ENCODE results near the gene AKAP13.
A peak's percentile ranks its signal among the peaks of the same experiment; 100 is the strongest.

AKAP13 gene

DNA sequence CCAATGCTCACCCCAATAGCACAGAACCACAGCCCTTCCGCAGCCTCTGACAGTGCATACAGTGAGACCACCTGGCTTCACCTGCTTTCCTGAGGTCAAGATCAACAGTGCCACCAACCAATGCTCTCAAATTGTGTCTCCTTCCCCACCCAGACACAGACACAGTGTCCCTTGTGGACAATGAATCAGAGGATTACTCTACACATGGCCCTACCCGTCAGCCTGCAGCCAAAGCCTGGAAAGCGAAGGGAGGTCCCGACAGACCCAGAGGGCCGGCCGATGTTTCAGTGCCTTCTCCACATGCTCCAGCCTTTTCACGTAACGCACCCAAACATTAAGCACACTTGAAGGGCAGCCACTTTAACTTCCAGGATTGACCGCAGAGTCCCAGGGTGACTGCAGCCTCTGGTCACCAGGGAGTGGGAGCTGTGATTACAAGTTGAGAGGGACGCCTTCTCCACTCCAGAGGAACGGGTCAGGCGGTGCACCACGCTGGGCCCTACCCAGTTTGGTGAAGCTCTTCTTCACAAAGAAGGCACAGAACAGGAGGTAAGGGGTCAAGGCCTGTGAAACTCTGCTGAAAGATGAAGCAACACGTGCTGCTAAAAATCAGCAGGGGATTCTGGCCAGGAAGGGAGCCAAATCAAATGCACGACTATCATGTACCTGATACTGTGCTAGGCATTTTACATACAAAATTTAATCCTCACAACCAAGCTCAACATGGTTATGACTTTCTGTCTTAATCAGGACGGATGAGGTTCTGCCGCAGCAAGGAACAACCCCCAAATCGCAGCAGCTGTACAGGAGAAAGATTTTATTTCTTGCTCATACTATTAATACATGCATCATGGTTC is 397.1 kb downstream of the AKAP13 start:
- Histone ChIP-seq H3K9me3 (replicated peaks in 1 of 11) (no peaks in the 10 kb centered on the region), H3K36me3 (peaks cover 0 to 11% (median 0%) of the 10 kb centered on the region in 11 experiments; a peak in 2 of 22 replicates), H3K4me1 (peaks cover 9 to 55% (median 41%) of the 10 kb centered on the region in 10 experiments), H3K27me3 (no peaks in the 10 kb centered on the region), H3K9ac (no peak overlapping the region), H3K4me3 (no peak overlapping the region), H3K27ac (no peak overlapping the region), H4K20me1 (peaks cover 0 to 97% (median 48%) of the 10 kb centered on the region in 11 experiments; a peak in 15 of 22 replicates), H3K4me2 (no peak overlapping the region)
- no peak for TF ChIP-seq Cebpa-rat (IDR thresholded peaks at IDR 0.05)

DNA sequence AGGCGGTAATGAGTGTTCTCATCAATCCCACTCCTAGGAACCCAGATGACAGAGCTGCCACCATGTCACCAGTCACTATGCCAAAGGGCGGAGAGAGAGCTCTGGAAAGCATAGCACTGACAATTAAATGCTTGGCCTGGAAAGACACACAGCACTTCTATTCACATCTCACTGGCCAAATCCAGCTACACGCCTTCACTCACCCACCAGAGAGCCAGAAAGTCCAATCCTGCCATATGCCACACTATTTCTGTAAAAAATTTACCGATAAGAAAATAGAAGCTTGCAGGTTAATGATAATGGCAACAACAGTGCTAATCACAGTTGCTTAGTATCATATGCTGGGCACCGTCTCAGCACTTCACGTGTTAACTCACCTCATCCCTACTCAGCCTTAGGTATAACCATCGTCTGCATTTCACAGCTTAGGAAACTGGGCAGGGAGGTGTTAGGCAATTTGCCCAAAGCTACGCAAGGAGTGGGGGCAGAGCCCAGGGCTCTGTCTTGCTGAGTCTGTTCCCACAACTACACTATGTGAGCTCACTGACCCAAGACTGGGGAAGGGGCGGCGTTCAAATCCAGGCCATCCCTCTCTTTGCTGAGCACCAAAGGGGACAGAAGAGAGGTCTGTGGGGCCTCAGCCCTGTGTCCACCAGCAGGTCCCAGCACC is 397.8 kb downstream of the AKAP13 start:
- TF ChIP-seq Cebpa-rat (IDR thresholded peaks at IDR 0.05): no peak
- Histone ChIP-seq H4K20me1 (peaks cover 0 to 97% (median 43%) of the 10 kb centered on the region in 11 experiments; a peak in 15 of 22 replicates), H3K36me3 (peaks cover 0 to 11% (median 0%) of the 10 kb centered on the region in 11 experiments; a peak in 2 of 22 replicates), H3K4me2 (peak overlapping the region in 7 of 11 experiments; percentile 24 to 76 (median 62); a peak in 11 of 22 replicates), H3K4me3 (no peak overlapping the region), H3K4me1 (peaks cover 12 to 57% (median 48%) of the 10 kb centered on the region in 10 experiments), H3K9ac (no peak overlapping the region), H3K9me3 (replicated peaks in 1 of 11) (no peaks in the 10 kb centered on the region), H3K27me3 (no peaks in the 10 kb centered on the region), H3K27ac (no peak overlapping the region)

DNA sequence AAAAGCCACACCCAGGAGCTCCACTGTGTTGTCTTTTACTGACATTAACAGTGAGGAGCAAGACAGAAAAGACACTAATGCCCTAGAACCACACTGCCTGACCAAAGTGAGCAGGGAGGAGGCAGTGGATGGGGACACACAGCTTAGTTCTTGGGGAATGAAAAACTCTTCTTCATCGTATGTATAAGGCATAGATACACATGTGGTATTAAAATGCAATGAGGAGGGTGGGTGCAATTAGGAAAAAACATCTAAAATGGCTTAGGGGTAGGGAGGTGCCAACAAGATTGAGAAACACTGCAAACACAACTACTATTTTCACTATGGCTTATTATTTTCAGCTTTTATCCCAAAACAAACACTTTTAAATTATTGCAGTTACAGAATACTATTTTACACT is 398.8 kb downstream of the AKAP13 start:
- Histone ChIP-seq H4K20me1 (peaks cover 0 to 97% (median 35%) of the 10 kb centered on the region in 11 experiments; a peak in 15 of 22 replicates), H3K9me3 (replicated peaks in 1 of 11) (no peaks in the 10 kb centered on the region), H3K27me3 (no peaks in the 10 kb centered on the region), H3K4me1 (peaks cover 12 to 57% (median 48%) of the 10 kb centered on the region in 10 experiments), H3K4me3 (no peak overlapping the region), H3K9ac (no peak overlapping the region), H3K27ac (no peak overlapping the region; a peak in 1 of 22 replicates), H3K4me2 (peak overlapping the region in 8 of 11 experiments; percentile 24 to 76 (median 52); a peak in 12 of 22 replicates), H3K36me3 (peaks cover 0 to 11% (median 0%) of the 10 kb centered on the region in 11 experiments; a peak in 2 of 22 replicates)
- TF ChIP-seq Cebpa-rat (IDR thresholded peaks at IDR 0.05): no peak

DNA sequence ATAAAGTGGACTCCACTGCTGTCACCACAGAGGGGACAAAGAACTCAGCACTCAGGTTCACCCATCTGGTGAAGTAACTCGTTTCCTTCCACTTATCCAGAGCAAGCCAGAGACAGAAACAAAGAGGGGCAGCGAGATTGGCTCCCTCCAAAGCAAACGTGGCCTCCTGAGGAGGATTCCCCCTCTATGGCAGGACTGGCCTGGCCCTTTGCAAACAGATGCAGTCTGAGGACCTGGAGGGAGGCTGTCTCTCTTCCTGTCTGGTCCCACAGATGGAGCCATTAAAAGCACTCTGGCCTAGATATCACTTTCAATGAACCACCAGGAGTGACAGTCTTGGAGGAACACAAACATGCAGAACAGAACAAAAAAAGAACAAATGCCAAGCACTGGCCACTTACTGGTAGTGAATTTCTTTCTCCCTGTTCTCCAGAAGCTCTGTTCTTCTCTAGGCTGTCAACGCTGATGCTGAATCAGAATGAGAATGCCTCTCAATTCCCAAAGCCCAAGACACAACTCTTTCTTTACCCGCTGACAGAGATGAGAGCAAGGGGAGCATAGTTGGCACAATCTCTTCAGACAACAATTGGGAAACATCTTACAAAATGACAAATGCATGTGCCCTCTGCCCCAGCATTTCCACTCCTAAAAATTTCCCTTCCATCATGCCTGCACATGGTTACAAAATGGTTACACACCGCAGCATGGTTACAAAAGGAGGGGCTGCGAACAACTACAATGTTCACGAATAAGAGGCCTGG is 400.0 kb downstream of the AKAP13 start:
- peak overlapping the region in 3 of 11 experiments; percentile 14 to 33 (median 21); a peak in 2 of 22 replicates for H3K27ac ChIP-seq
- H3K27me3 ChIP-seq: no peaks in the 10 kb centered on the region
- peaks cover 17 to 65% (median 54%) of the 10 kb centered on the region in 10 experiments for H3K4me1 ChIP-seq
- no peak overlapping the region for H3K9ac ChIP-seq
- peak overlapping the region in 9 of 11 experiments; percentile 31 to 80 (median 66); a peak in 18 of 22 replicates for H3K4me2 ChIP-seq
- H4K20me1 ChIP-seq: peaks cover 0 to 95% (median 33%) of the 10 kb centered on the region in 11 experiments; a peak in 15 of 22 replicates
- TF ChIP-seq Cebpa-rat (IDR thresholded peaks at IDR 0.05): no peak
- peaks cover 0 to 11% (median 0%) of the 10 kb centered on the region in 11 experiments; a peak in 2 of 22 replicates for H3K36me3 ChIP-seq
- no peak overlapping the region for H3K4me3 ChIP-seq
- no peaks in the 10 kb centered on the region for H3K9me3 ChIP-seq (replicated peaks in 1 of 11)

DNA sequence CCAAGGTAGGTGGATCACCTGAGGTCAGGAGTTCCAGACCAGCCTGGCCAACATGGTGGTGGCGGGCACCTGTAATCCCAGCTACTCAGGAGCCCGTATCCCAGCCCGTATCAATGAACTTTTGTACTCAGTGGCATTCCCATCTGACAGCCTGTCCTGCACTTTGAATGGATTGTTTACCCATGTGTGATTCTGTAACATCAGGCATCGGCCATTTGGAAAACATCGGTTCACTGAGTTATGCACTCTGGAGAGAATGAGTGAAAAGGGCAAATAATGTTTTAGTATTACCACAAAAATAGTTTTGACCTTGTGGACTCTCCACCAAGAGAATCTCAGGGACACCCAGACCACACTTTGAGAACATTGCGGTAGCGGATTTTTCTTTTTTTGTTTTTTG is 400.7 kb downstream of the AKAP13 start:
- Histone ChIP-seq H3K36me3 (peaks cover 0 to 11% (median 0%) of the 10 kb centered on the region in 11 experiments; a peak in 2 of 22 replicates), H3K9ac (no peak overlapping the region), H3K27me3 (no peaks in the 10 kb centered on the region), H3K4me3 (no peak overlapping the region), H3K4me2 (peak overlapping the region in 9 of 11 experiments; percentile 62 to 84 (median 69); a peak in 13 of 22 replicates), H4K20me1 (peaks cover 0 to 91% (median 36%) of the 10 kb centered on the region in 11 experiments; a peak in 15 of 22 replicates), H3K27ac (no peak overlapping the region), H3K9me3 (replicated peaks in 1 of 11) (no peaks in the 10 kb centered on the region), H3K4me1 (peaks cover 24 to 72% (median 61%) of the 10 kb centered on the region in 10 experiments)
- TF ChIP-seq Cebpa-rat (IDR thresholded peaks at IDR 0.05): no peak

DNA sequence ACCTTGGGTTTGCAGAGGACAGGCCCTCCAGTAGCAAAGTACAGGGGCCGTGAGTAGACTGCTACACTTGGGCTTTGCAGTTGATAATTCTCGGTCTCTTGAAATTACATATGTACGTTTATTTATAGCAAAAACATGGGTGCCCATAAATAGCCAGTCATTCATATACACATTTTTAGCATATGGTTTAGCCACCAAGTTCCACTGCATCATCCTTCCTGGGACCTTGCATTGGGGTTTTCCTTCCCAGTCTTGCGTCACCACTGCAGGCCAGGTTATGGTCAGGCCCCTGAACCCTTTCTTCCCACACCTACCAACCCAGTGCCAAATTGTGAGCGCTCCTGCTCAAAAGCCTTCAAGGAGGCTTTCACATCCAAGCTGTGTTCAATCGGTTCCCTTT is 401.7 kb downstream of the AKAP13 start:
- TF ChIP-seq Cebpa-rat (IDR thresholded peaks at IDR 0.05): 0 out of 22 replicates have a peak, but pooled peaks of 1 of the 11 experiments have one; percentile 12
- Histone ChIP-seq H3K9me3 (replicated peaks in 1 of 11) (no peaks in the 10 kb centered on the region), H3K4me1 (peaks cover 30 to 78% (median 69%) of the 10 kb centered on the region in 10 experiments), H3K4me2 (peak overlapping the region; percentile 62 to 84 (median 69)), H3K36me3 (peaks cover 0 to 11% (median 0%) of the 10 kb centered on the region in 11 experiments; a peak in 2 of 22 replicates), H3K27ac (peak overlapping the region in 2 of 11 experiments; percentile 17 to 20; a peak in 1 of 22 replicates), H3K4me3 (no peak overlapping the region), H4K20me1 (peaks cover 0 to 87% (median 37%) of the 10 kb centered on the region in 11 experiments; a peak in 15 of 22 replicates), H3K27me3 (no peaks in the 10 kb centered on the region), H3K9ac (no peak overlapping the region)

DNA sequence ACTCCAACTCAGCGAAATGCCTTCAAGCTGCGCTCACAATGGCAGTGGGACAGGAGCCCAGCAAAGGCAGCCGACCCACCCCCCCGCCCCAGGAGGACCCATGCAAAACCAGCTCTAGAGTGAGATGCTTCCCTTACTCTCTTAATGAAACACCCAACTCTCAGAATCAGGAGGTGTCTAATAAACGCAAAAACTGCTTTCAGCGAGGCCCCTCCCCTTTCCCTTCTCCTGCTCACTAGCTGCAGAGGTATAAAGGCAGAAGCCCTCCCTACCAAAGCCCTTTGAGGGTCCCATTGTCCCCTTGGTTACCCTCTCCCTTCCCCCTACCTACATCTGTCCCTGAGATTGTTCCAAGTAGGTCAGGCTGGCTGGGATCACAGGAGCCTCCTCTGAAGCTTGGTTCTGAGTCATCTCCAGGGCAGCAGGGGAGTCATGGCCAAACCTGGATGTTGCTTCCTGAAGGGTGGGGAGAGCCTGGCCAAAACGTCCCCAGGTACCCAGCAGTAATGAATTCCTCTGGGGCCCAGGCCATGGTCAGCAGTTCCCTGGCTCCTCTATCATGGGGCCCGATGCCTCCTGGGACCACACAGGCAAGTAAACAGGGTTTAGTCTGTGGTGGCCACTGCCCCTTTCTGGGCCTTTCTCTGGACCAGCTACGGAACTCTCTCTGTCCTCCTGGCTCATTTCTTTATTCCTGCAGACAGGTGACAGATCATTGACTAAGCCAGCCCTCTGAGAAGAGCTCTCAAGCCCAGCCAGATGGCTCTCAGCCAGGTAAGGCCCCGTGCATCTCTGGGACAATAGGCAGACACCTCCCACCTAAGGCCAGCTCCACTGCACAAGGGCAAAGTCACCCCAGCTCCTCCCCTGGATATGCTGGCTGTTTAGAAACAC is 405.7 kb downstream of the AKAP13 start:
- H3K27me3 ChIP-seq: no peaks in the 10 kb centered on the region
- peak overlapping the region in 5 of 11 experiments; percentile 11 to 34 (median 31); a peak in 3 of 22 replicates for H3K27ac ChIP-seq
- no peak for TF ChIP-seq Cebpa-rat (IDR thresholded peaks at IDR 0.05)
- no peaks in the 10 kb centered on the region for H3K9me3 ChIP-seq (replicated peaks in 1 of 11)
- peaks cover 0 to 83% (median 38%) of the 10 kb centered on the region in 11 experiments; a peak in 17 of 22 replicates for H4K20me1 ChIP-seq
- peaks cover 0 to 7% (median 0%) of the 10 kb centered on the region in 11 experiments; a peak in 1 of 22 replicates for H3K36me3 ChIP-seq
- peak overlapping the region; percentile 66 to 82 (median 72) for H3K4me2 ChIP-seq
- peak overlapping the region in 4 of 11 experiments; percentile 29 to 37 (median 32); a peak in 3 of 22 replicates for H3K9ac ChIP-seq
- H3K4me1 ChIP-seq: peaks cover 36 to 73% (median 64%) of the 10 kb centered on the region in 10 experiments
- H3K4me3 ChIP-seq: no peak overlapping the region

Data from BLaER1 treated with 17β-estradiol and CSF1 and Interleukin-3, amounts not matched to agents 10 nM and 100 nM (cell line).